Lower leg skin (tissue), 4 donors: Measurements from ENCODE around the gene SLC12A9. TPM values are rescaled to one million over a fixed set of nuclear protein-coding genes. Genes with fewer than 3 reads are reported as not detected.
"Not testable (repeated sequence)": the region's sequence is repeated elsewhere in the genome, so short reads cannot be mapped to it uniquely, and the experiment has no call there.

Source experiments
- DNase-seq, 2 donors: peaks; one replicate each; pipeline ENCODE4 v3.0.0-alpha.2; 2019; ENCODE audit warnings: low spot score in 2 of 2
- H3K4me3 ChIP-seq: fragments of 200-600 bp; sonication (generic); 2 replicates; pipeline ENCODE4 v1.5.1; 2017; ENCODE audit warnings: mild to moderate bottlenecking, low read depth; ENCODE audit not compliant: poor library complexity, severe bottlenecking
- CTCF ChIP-seq, 3 donors: fragments of 450-650 bp; IDR thresholded peaks; one replicate each; pipeline ENCODE4 v1.5.1; 2016; ENCODE audit warnings: antibody characterized with exemption in 3 of 3, mild to moderate bottlenecking in 3 of 3, moderate library complexity in 2 of 3
- POLR2A ChIP-seq, 2 donors: fragments of 450-650 bp; IDR thresholded peaks; one replicate each; pipeline ENCODE4 v1.6.1; 2016 to 2017; ENCODE audit warnings: antibody characterized with exemption in 2 of 2, mild to moderate bottlenecking in 1 of 2, moderate library complexity in 1 of 2
- WGBS, 2 donors: methylation state at CpG; one replicate each; pipeline ENCODE4 v1.1.5; 2018; 5-methylcytosine and 5-hydroxymethylcytosine counted together
- intact Hi-C: fragments of 100-400 bp; cut with DNase I; formaldehyde crosslinking; loops from one replicate; pipeline ENCODE4 v1.15.0; 2023; ENCODE audit warnings: low total_unique reads
- total RNA-seq, 4 donors: library from RNA; depleted of rRNA; stranded (reverse); fragments of >200 nt; gene quantifications; one replicate each; pipeline ENCODE4 v1.1.0, GENCODE V29; 2016

Gene SLC12A9
- total RNA-seq, 4 donors from 2014 or later: 14.0 to 32.9 (median 21.8) TPM

- DNase-seq: no peak
- intact Hi-C loops: no loop called here
- no peak overlapping the region for H3K4me3 ChIP-seq
- WGBS, 2 donors: 62 to 69% methylated on average over 5 of the region's 5 CpGs
- TF ChIP-seq CTCF (IDR thresholded peaks at IDR 0.05) (no peak), POLR2A (IDR thresholded peaks at IDR 0.05) (no peak)
These were observed 44.1 kb upstream of the SLC12A9 start for GRCh38 chr7:100808354-100808875.

GRCh38 chr7:100811480-100811879 lies 41.0 kb upstream of the SLC12A9 start:
- 92 to 94% methylated on average over 6 of the region's 6 CpGs for WGBS, 2 donors
- H3K4me3 ChIP-seq: no peak overlapping the region
- no peak for TF ChIP-seq CTCF (IDR thresholded peaks at IDR 0.05)
- no peak for TF ChIP-seq POLR2A (IDR thresholded peaks at IDR 0.05)
- intact Hi-C loops: no loop called here
- DNase-seq: no peak

- 90 to 92% methylated on average over 22 of the region's 22 CpGs for WGBS, 2 donors
- no peak for TF ChIP-seq POLR2A (IDR thresholded peaks at IDR 0.05)
- TF ChIP-seq CTCF (IDR thresholded peaks at IDR 0.05): no peak
- no peak overlapping the region for H3K4me3 ChIP-seq
- DNase-seq: no peak
- intact Hi-C loops: no loop called here
These were observed 39.8 kb upstream of the SLC12A9 start for GRCh38 chr7:100812729-100813128.

- 91 to 92% methylated on average over 16 of the region's 16 CpGs for WGBS, 2 donors
- DNase-seq, H3K4me3 ChIP-seq, intact Hi-C loops: not testable (repeated sequence)
These were observed 36.0 kb upstream of the SLC12A9 start for GRCh38 chr7:100816515-100816914.

- no peak for DNase-seq
- TF ChIP-seq POLR2A (IDR thresholded peaks at IDR 0.05): no peak
- TF ChIP-seq CTCF (IDR thresholded peaks at IDR 0.05): no peak
- 94 to 95% methylated on average over 19 of the region's 19 CpGs for WGBS, 2 donors
These were observed 35.4 kb upstream of the SLC12A9 start for GRCh38 chr7:100817097-100817496.

GRCh38 chr7:100818366-100818765 lies 34.1 kb upstream of the SLC12A9 start:
- no peak overlapping the region for H3K4me3 ChIP-seq
- intact Hi-C loops: no loop called here
- TF ChIP-seq CTCF (IDR thresholded peaks at IDR 0.05): no peak
- no peak for TF ChIP-seq POLR2A (IDR thresholded peaks at IDR 0.05)
- DNase-seq: no peak
- WGBS, 2 donors: 95 to 96% methylated on average over 8 to 9 of the region's 9 CpGs

More at GRCh38 chr7:100817097-100817496, 35.4 kb upstream of the SLC12A9 start:
- H3K4me3 ChIP-seq: no peak overlapping the region
- intact Hi-C loops: no loop called here
